T-helper 1 cell treated with Interleukin-12 subunit alpha and Interleukin-12 subunit beta and Interleukin-4 antibody, amounts not matched to agents 30 μg/mL and 1 μg/mL, for 36 hours (primary cell): ENCODE measurements around the gene CUEDC2.
"Not testable (repeated sequence)": the region's sequence is repeated elsewhere in the genome, so short reads cannot be mapped to it uniquely, and the experiment has no call there.

ENCODE experiments used
- H3K27ac Mint-ChIP-seq: one replicate; pipeline ENCODE4 v1.8.0; 2021; ENCODE audit warnings: mild to moderate bottlenecking, mixed read lengths
- H3K27me3 Mint-ChIP-seq: one replicate; pipeline ENCODE4 v1.8.0; 2021; ENCODE audit warnings: low read depth, mixed read lengths
- H3K36me3 Mint-ChIP-seq: one replicate; pipeline ENCODE4 v1.8.0; 2021; ENCODE audit warnings: low read depth, mixed read lengths
- H3K4me1 Mint-ChIP-seq: one replicate; pipeline ENCODE4 v1.8.0; 2021; ENCODE audit warnings: low read depth, mixed read lengths
- H3K4me3 Mint-ChIP-seq: one replicate; pipeline ENCODE4 v1.8.0; 2021; ENCODE audit warnings: mild to moderate bottlenecking, moderate library complexity, mixed read lengths
- H3K9me3 Mint-ChIP-seq: one replicate; pipeline ENCODE4 v1.8.0; 2021; ENCODE audit warnings: mixed read lengths

Gene CUEDC2

GRCh38 chr10:102461187-102462054, 29.0 kb upstream of the CUEDC2 start:
- Mint-ChIP-seq H3K4me1 (peaks cover 28% of the 10 kb centered on the region), H3K36me3 (peaks cover 2% of the 10 kb centered on the region), H3K27me3 (peaks cover 4% of the 10 kb centered on the region), H3K4me3 (peak overlapping the region; percentile 95), H3K27ac (peak overlapping the region; percentile 90), H3K9me3 (no peaks in the 10 kb centered on the region)

DNA sequence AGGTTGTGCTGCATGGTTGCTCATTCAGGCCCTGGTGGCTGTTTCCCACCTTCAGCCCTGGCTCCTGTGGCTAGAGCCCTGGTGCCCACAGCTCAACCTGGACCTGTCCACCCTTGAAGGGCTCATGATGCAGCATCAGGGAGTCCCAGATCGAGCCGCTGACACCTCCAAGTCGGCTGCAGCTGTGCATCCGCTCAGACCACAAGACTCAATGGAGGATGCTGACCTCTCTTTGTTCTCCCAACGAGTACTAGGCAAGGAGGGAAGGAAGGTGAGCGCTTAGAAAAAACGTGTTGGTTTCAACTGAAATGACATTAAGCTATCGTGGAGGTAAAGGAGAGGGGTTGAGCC, 28.4 kb upstream of the CUEDC2 start:
- H3K27ac Mint-ChIP-seq: peak overlapping the region; percentile 85
- H3K36me3 Mint-ChIP-seq: peaks cover 2% of the 10 kb centered on the region
- no peaks in the 10 kb centered on the region for H3K9me3 Mint-ChIP-seq
- H3K27me3 Mint-ChIP-seq: peaks cover 4% of the 10 kb centered on the region
- H3K4me1 Mint-ChIP-seq: peaks cover 28% of the 10 kb centered on the region
- H3K4me3 Mint-ChIP-seq: peak overlapping the region; percentile 95

- Mint-ChIP-seq H3K27me3 (peaks cover 4% of the 10 kb centered on the region), H3K36me3 (peaks cover 6% of the 10 kb centered on the region), H3K4me3 (no peak overlapping the region), H3K4me1 (peaks cover 33% of the 10 kb centered on the region), H3K9me3 (no peaks in the 10 kb centered on the region), H3K27ac (no peak overlapping the region)
Observed at GRCh38 chr10:102458656-102459055, 26.3 kb upstream of the CUEDC2 start.

DNA sequence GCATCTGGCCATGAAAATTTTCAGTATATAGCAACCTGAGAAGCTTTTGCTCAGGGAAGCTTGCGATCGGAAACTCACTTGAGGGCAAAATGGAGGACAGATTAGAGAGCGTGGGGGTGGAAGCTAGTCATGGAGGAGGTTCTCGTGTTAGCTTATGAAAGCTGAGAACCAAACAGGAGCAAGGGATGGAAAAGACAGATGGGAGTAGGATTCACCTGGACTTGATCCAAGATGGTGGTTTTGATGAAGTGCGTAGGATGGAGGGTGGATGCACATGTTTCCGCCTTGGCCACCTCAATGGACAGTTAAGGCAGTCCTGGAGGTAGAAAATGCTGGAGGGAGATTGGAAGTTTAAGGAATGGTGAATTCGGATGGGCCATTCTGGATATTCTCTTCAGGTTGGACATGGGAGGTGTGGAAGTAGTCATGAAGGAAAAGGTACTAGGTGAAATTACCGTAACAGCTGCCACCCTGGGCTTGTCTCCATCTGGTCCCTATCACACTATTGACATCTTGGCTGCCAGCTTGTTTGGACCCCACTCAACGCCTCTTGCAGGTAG, 25.3 kb upstream of the CUEDC2 start:
- H3K27me3 Mint-ChIP-seq: peaks cover 3% of the 10 kb centered on the region
- no peaks in the 10 kb centered on the region for H3K9me3 Mint-ChIP-seq
- H3K27ac Mint-ChIP-seq: no peak overlapping the region
- H3K4me1 Mint-ChIP-seq: peaks cover 31% of the 10 kb centered on the region
- no peak overlapping the region for H3K4me3 Mint-ChIP-seq
- peaks cover 10% of the 10 kb centered on the region for H3K36me3 Mint-ChIP-seq

DNA sequence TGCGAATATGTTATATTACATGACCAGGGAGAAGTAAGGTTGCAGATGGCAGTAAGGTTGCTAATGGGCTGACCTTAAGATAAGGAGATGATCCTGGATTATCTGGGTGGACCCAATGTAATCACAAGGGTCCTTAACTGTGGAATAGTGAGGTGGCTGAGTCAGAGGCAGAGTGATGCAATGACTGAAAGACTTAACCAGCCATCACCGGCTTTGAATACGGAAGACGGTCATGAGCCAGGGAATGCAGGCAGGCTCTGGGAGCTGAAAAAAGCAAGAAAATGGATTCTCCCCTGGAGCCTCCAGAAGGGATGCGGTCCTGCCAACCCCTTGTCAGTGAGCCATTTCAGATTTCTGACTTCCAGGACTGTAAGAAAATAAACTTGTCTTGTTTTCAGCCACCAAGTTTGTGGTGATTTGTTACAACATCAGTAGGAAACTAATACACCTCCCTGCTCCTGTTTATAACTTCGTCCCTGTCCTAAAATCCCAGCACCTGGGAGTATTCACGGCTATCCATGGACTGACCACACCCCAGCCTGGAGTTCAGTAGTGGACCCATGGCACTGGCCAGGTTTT, 23.6 kb upstream of the CUEDC2 start:
- H3K27ac Mint-ChIP-seq: no peak overlapping the region
- no peak overlapping the region for H3K4me3 Mint-ChIP-seq
- no peaks in the 10 kb centered on the region for H3K27me3 Mint-ChIP-seq
- peaks cover 10% of the 10 kb centered on the region for H3K36me3 Mint-ChIP-seq
- H3K4me1 Mint-ChIP-seq: peaks cover 29% of the 10 kb centered on the region
- H3K9me3 Mint-ChIP-seq: no peaks in the 10 kb centered on the region

GRCh38 chr10:102454662-102455487, 22.5 kb upstream of the CUEDC2 start:
- H3K36me3 Mint-ChIP-seq: peaks cover 10% of the 10 kb centered on the region
- H3K4me3 Mint-ChIP-seq, H3K27me3 Mint-ChIP-seq, H3K27ac Mint-ChIP-seq, H3K9me3 Mint-ChIP-seq: not testable (repeated sequence)
- peaks cover 22% of the 10 kb centered on the region for H3K4me1 Mint-ChIP-seq

DNA sequence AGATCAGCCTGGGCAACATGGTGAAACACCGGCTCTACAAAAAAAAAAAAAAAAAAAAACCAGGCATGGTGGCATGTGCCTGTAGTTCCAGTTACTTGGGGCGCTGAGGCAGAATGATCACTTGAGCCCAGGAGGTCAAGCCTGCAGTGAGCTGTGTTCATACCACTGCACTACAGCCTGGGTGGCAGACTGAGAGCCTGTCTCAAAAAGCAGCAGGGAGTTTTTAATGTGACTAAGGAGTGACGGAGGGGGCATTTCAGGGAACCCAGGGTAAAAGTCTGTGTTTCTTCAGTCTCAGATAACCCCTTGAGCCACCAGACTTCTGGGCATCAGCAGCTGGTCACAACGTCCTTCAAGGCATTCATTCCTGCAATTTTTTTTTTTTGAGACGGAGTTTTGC, 21.1 kb upstream of the CUEDC2 start:
- Mint-ChIP-seq H3K27ac (no peak overlapping the region), H3K36me3 (peaks cover 8% of the 10 kb centered on the region), H3K4me3 (no peak overlapping the region), H3K4me1 (peaks cover 25% of the 10 kb centered on the region), H3K9me3 (no peaks in the 10 kb centered on the region), H3K27me3 (no peaks in the 10 kb centered on the region)

GRCh38 chr10:102452672-102453340, 20.4 kb upstream of the CUEDC2 start:
- peaks cover 25% of the 10 kb centered on the region for H3K4me1 Mint-ChIP-seq
- H3K27ac Mint-ChIP-seq: peak overlapping the region; percentile 80

GRCh38 chr10:102451105-102451969, 19.0 kb upstream of the CUEDC2 start, which contains the start of gene C10orf95:
TSS of gene C10orf95 (minus strand) at chr10:102451543. CDS start at chr10:102451093, 450 bp downstream.
- no peaks in the 10 kb centered on the region for H3K27me3 Mint-ChIP-seq
- peak within 1 kb of the TSS; percentile 80 for H3K27ac Mint-ChIP-seq
- peaks cover 8% of the 10 kb centered on the region for H3K36me3 Mint-ChIP-seq
- peak within 1 kb of the TSS; percentile 81 for H3K4me3 Mint-ChIP-seq
- H3K9me3 Mint-ChIP-seq: no peaks in the 10 kb centered on the region
- H3K4me1 Mint-ChIP-seq: peaks cover 25% of the 10 kb centered on the region

More at GRCh38 chr10:102452672-102453340, 20.4 kb upstream of the CUEDC2 start:
- H3K9me3 Mint-ChIP-seq: no peaks in the 10 kb centered on the region
- H3K4me3 Mint-ChIP-seq: peak overlapping the region; percentile 81
- H3K27me3 Mint-ChIP-seq: no peaks in the 10 kb centered on the region
- peaks cover 8% of the 10 kb centered on the region for H3K36me3 Mint-ChIP-seq

DNA sequence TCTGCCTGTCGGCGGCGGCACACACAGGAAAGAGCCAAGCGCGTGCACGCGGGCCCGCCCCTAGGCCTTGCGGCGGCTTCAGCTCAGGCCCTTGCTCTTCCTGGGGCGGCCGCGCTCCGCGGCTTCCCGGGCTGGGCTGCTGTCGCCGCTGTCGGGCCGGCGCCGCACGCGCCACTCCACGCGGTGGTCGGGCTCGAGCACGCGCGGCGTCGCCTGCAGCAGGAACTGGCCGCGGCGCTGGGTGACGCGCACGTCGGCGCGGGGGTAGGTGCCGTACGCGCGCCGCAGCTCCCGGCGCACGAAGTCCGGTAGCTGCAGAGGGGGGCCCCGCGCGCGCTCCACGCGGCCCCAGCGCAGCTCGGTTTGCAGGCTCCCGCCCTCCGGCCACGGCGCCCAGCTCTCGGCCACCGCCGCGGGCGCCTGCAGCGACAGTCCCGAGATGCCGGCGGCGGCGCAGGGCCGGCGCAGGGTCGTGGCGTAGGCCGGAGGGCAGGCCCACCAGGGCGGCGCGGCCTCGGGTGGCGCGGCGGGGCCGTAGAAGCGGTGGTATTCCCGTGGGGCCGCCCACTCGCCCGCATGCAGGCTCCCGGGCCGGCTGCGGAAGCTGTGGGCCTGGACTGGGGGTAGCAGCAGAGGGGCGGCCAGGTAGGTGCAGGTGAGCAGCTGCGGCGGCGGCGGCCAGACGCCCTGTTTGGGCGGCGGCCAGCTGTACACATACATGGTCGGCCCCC, 18.2 kb upstream of the CUEDC2 start:
- Mint-ChIP-seq H3K36me3 (peaks cover 8% of the 10 kb centered on the region), H3K4me1 (peaks cover 25% of the 10 kb centered on the region), H3K27ac (peak overlapping the region; percentile 87), H3K4me3 (peak overlapping the region; percentile 91), H3K9me3 (no peaks in the 10 kb centered on the region), H3K27me3 (no peaks in the 10 kb centered on the region)

DNA sequence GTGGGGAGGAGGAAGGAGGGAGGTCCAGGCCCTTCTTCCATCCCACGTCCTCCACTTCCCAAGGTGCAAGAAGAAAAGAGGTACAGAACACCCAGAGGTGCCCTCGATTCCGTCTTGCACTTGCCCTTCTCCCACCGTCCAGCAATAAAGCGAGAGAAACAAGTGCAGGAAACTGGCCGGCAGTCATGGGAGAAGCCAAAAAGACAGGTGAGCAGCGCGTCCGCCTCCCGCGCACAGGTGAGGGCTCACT, 17.7 kb upstream of the CUEDC2 start:
- H3K4me1 Mint-ChIP-seq: peaks cover 23% of the 10 kb centered on the region
- H3K9me3 Mint-ChIP-seq: no peaks in the 10 kb centered on the region
- H3K36me3 Mint-ChIP-seq: peaks cover 4% of the 10 kb centered on the region
- peak overlapping the region; percentile 91 for H3K4me3 Mint-ChIP-seq
- peak overlapping the region; percentile 87 for H3K27ac Mint-ChIP-seq
- H3K27me3 Mint-ChIP-seq: no peaks in the 10 kb centered on the region

GRCh38 chr10:102449321-102450123, 17.1 kb upstream of the CUEDC2 start:
- Mint-ChIP-seq H3K9me3 (no peaks in the 10 kb centered on the region), H3K27me3 (no peaks in the 10 kb centered on the region), H3K27ac (peak overlapping the region; percentile 87), H3K4me1 (peaks cover 23% of the 10 kb centered on the region), H3K4me3 (peak overlapping the region; percentile 91), H3K36me3 (peaks cover 7% of the 10 kb centered on the region)
